H1 (cell line): ENCODE measurements around the gene SLC38A1. TPM values are rescaled to one million over a fixed set of nuclear protein-coding genes. Genes with fewer than 3 reads are reported as not detected.

ENCODE experiments used
- CTCF ChIA-PET: fragments of 300-600 bp; sonication (Branson Sonifier 250); formaldehyde crosslinking; loops from one replicate; lab custom pipeline; 2021; ENCODE audit not compliant: partially characterized antibody; lab: Charles Lee
- POLR2A ChIA-PET: fragments of 300-600 bp; sonication (Branson Sonifier 250); formaldehyde crosslinking; loops from one replicate; lab custom pipeline; 2021; ENCODE audit warnings: inconsistent platforms; ENCODE audit not compliant: partially characterized antibody; lab: Charles Lee
- DNase-seq, 2 experiments: peaks; one replicate each; pipeline versions ENCODE4 v3.0.0 to v3.0.0-alpha.2; 2010 to 2022; ENCODE audit warnings: low spot score in 2 of 2, low read depth in 1 of 2, mixed read lengths in 1 of 2
- FAIRE-seq: peaks from 2 replicates; lab custom pipeline; 2011; peaks lifted over from hg19 to GRCh38; lab: Jason Lieb, UNC
- H2AFZ ChIP-seq: 2 replicates; pipeline ENCODE4 v1.8.1; 2012; ENCODE audit warnings: low read length, inconsistent platforms
- H2AK5ac ChIP-seq: 2 replicates; pipeline ENCODE4 v1.6.1; 2013; ENCODE audit warnings: low read depth, low read length
- H2BK120ac ChIP-seq: replicated peaks from 2 replicates; pipeline ENCODE3; 2013; ENCODE audit warnings: low read depth, low read length, inconsistent platforms
- H2BK12ac ChIP-seq: 2 replicates; pipeline ENCODE4 v1.6.1; 2013; ENCODE audit warnings: low read depth, low read length
- H2BK15ac ChIP-seq: 2 replicates; pipeline ENCODE4 v1.6.1; 2013; ENCODE audit warnings: low read length
- H2BK20ac ChIP-seq: 2 replicates; pipeline ENCODE4 v1.6.1; 2013; ENCODE audit warnings: low read length
- H2BK5ac ChIP-seq: 2 replicates; pipeline ENCODE4 v1.6.1; 2013; ENCODE audit warnings: low read depth, low read length
- H3K14ac ChIP-seq: 2 replicates; pipeline ENCODE4 v1.6.1; 2013; ENCODE audit warnings: inconsistent platforms; ENCODE audit not compliant: insufficient read length
- H3K18ac ChIP-seq: 2 replicates; pipeline ENCODE4 v1.6.1; 2013; ENCODE audit warnings: low read length; ENCODE audit errors: extremely low read depth
- H3K23ac ChIP-seq: 2 replicates; pipeline ENCODE4 v1.6.1; 2013; ENCODE audit warnings: inconsistent platforms; ENCODE audit not compliant: insufficient read length
- H3K23me2 ChIP-seq: 2 replicates; pipeline ENCODE4 v1.6.1; 2013; ENCODE audit warnings: low read depth, low read length
- H3K27ac ChIP-seq: 2 replicates; pipeline ENCODE4 v1.6.1; 2011; ENCODE audit warnings: low read depth, low read length, inconsistent platforms
- H3K27me3 ChIP-seq, 4 experiments: replicated peaks in 1 of 4; 1 replicate in 1 of 4; 2 replicates in 3 of 4; pipeline versions ENCODE4 v1.6.1 to v1.8.1; 2011 to 2013; ENCODE audit warnings: low read length in 3 of 4, mild to moderate bottlenecking in 3 of 4, inconsistent platforms in 2 of 4, mixed read lengths in 2 of 4, moderate library complexity in 1 of 4; ENCODE audit not compliant: control insufficient read depth in 3 of 4, insufficient read depth in 3 of 4; ENCODE audit errors: extremely low read depth in 1 of 4
- H3K36me3 ChIP-seq, 4 experiments: 2 replicates each; pipeline versions ENCODE4 v1.6.1 to v1.8.1; 2011 to 2013; ENCODE audit warnings: mild to moderate bottlenecking in 4 of 4, low read length in 3 of 4, moderate library complexity in 2 of 4, control low read depth in 1 of 4, inconsistent platforms in 1 of 4; ENCODE audit not compliant: insufficient read depth in 4 of 4, control insufficient read depth in 2 of 4
- H3K4ac ChIP-seq: replicated peaks from 2 replicates; pipeline ENCODE3; 2013; ENCODE audit warnings: low read length, low read depth, mixed read lengths, inconsistent platforms; ENCODE audit not compliant: insufficient read length
- H3K4me1 ChIP-seq, 4 experiments: replicated peaks in 1 of 4; 1 replicate in 1 of 4; 2 replicates in 3 of 4; pipeline versions ENCODE4 v1.6.1 to v1.8.1; 2011 to 2013; ENCODE audit warnings: low read length in 3 of 4, inconsistent platforms in 2 of 4, mixed read lengths in 1 of 4; ENCODE audit not compliant: insufficient read depth in 4 of 4, control insufficient read depth in 3 of 4
- H3K4me2 ChIP-seq, 2 experiments: 2 replicates each; pipeline versions ENCODE4 v1.6.1 to v1.8.1; 2011 to 2013; ENCODE audit warnings: low read depth in 2 of 2, low read length in 2 of 2, control low read depth in 1 of 2, inconsistent platforms in 1 of 2, mild to moderate bottlenecking in 1 of 2; ENCODE audit not compliant: insufficient read depth in 1 of 2
- H3K4me3 ChIP-seq, 4 experiments: fragments of 200-600, 300-600 bp in 1 of 4; sonication (generic), shearing (Covaris generic), sonication (Bioruptor Twin) in 1 of 4; 2 replicates each; pipeline versions ENCODE4 v1.5.1 to v1.8.1; 2011 to 2016; ENCODE audit warnings: low read length in 4 of 4, low read depth in 3 of 4, control low read depth in 2 of 4, inconsistent platforms in 2 of 4, mild to moderate bottlenecking in 2 of 4, mixed read lengths in 1 of 4, moderate library complexity in 1 of 4; ENCODE audit not compliant: insufficient read depth in 2 of 4; ENCODE audit errors: extremely low read depth in 1 of 4
- H3K56ac ChIP-seq: replicated peaks from 2 replicates; pipeline ENCODE3; 2013; ENCODE audit warnings: low read depth, mild to moderate bottlenecking, mixed read lengths, low read length, inconsistent platforms; ENCODE audit not compliant: insufficient read length
- H3K79me1 ChIP-seq: 2 replicates; pipeline ENCODE4 v1.6.1; 2013; ENCODE audit warnings: low read depth, low read length, control low read depth
- H3K79me2 ChIP-seq, 2 experiments: 2 replicates each; pipeline versions ENCODE4 v1.6.1 to v1.8.1; 2012 to 2013; ENCODE audit warnings: low read length in 2 of 2, mild to moderate bottlenecking in 2 of 2, inconsistent platforms in 1 of 2; ENCODE audit not compliant: insufficient read depth in 2 of 2, control insufficient read depth in 1 of 2
- H3K9ac ChIP-seq, 4 experiments: replicated peaks in 1 of 4; 1 replicate in 1 of 4; 2 replicates in 3 of 4; pipeline versions ENCODE4 v1.6.1 to v1.8.1; 2011 to 2013; ENCODE audit warnings: low read depth in 3 of 4, low read length in 3 of 4, control low read depth in 2 of 4, mild to moderate bottlenecking in 2 of 4, moderate library complexity in 2 of 4, inconsistent platforms in 1 of 4; ENCODE audit errors: extremely low read depth in 1 of 4
- H3K9me3 ChIP-seq, 2 experiments: 2 replicates each; pipeline versions ENCODE4 v1.6.1 to v1.8.1; 2012 to 2013; ENCODE audit warnings: mild to moderate bottlenecking in 2 of 2, moderate library complexity in 2 of 2, control low read depth in 1 of 2, inconsistent platforms in 1 of 2, low read depth in 1 of 2, low read length in 1 of 2, mixed read lengths in 1 of 2; ENCODE audit not compliant: insufficient read depth in 2 of 2
- H4K20me1 ChIP-seq, 2 experiments: replicated peaks in 1 of 2; 2 replicates each; pipeline versions ENCODE3 to v1.8.1; 2011 to 2013; ENCODE audit warnings: inconsistent platforms in 2 of 2, low read length in 2 of 2, mild to moderate bottlenecking in 1 of 2; ENCODE audit not compliant: insufficient read depth in 2 of 2, control insufficient read depth in 1 of 2
- H4K5ac ChIP-seq: 2 replicates; pipeline ENCODE4 v1.6.1; 2013; ENCODE audit warnings: low read length, low read depth, mixed read lengths, inconsistent platforms; ENCODE audit not compliant: insufficient read length
- H4K8ac ChIP-seq: 2 replicates; pipeline ENCODE4 v1.8.0; 2013; ENCODE audit warnings: mild to moderate bottlenecking, moderate library complexity, low read length, inconsistent platforms; ENCODE audit not compliant: insufficient read depth; ENCODE audit errors: extremely low read depth
- H4K91ac ChIP-seq: replicated peaks from 2 replicates; pipeline ENCODE3; 2013; ENCODE audit warnings: low read length, mixed read lengths, inconsistent platforms; ENCODE audit not compliant: insufficient read length
- BACH1 ChIP-seq: IDR thresholded peaks from 2 replicates; pipeline ENCODE4 v1.6.1; 2012; ENCODE audit warnings: low read length, improper control_type of control experiment
- CBX5 ChIP-seq: fragments of 300-800, 300-1000 bp; sonication (generic); IDR thresholded peaks from 2 replicates; pipeline ENCODE4 v1.7.1; 2016; ENCODE audit warnings: antibody characterized with exemption, low read length, low read depth
- CEBPB ChIP-seq: IDR thresholded peaks from 2 replicates; pipeline ENCODE4 v1.6.1; 2012; ENCODE audit warnings: low read depth, low read length
- EP300 ChIP-seq, 2 experiments: IDR thresholded peaks; 1 replicate in 1 of 2; 2 replicates in 1 of 2; pipeline ENCODE4 v1.6.1; 2011 to 2012; ENCODE audit warnings: low read depth in 2 of 2, low read length in 2 of 2, mild to moderate bottlenecking in 2 of 2, borderline replicate concordance in 1 of 2, inconsistent platforms in 1 of 2, moderate library complexity in 1 of 2
- FOSL1 ChIP-seq: IDR thresholded peaks from 2 replicates; pipeline ENCODE4 v1.6.1; 2011; ENCODE audit warnings: mild to moderate bottlenecking, low read depth, low read length, moderate library complexity; ENCODE audit not compliant: insufficient read depth
- GABPA ChIP-seq: IDR thresholded peaks from 2 replicates; pipeline ENCODE4 v1.6.1; 2011; ENCODE audit warnings: mild to moderate bottlenecking, low read length, moderate library complexity, borderline replicate concordance; ENCODE audit not compliant: insufficient read depth
- MAFK ChIP-seq: IDR thresholded peaks from 2 replicates; pipeline ENCODE4 v1.6.1; 2012; ENCODE audit warnings: low read depth, mild to moderate bottlenecking, improper control_type of control experiment, low read length
- SIX5 ChIP-seq: IDR thresholded peaks from 2 replicates; pipeline ENCODE4 v1.6.1; 2011; ENCODE audit warnings: mild to moderate bottlenecking, low read depth, low read length
- SP1 ChIP-seq: IDR thresholded peaks from 2 replicates; pipeline ENCODE4 v1.6.1; 2011; ENCODE audit warnings: low read depth, low read length
- polyA plus RNA-seq, 7 experiments: library from polyadenylated mRNA; depleted of rRNA in 3 of 7; stranded (reverse) in 5 of 7; unstranded in 2 of 7; fragments of >200 nt in 5 of 7; fragments of 200-250 nt in 2 of 7; gene quantifications; 1 replicate in 5 of 7; 2 replicates in 1 of 7; 4 replicates in 1 of 7; pipeline versions ENCODE4 v1.2.1 to v1.2.3, GENCODE V29; 2011 to 2013; ENCODE audit warnings: missing spikeins in 2 of 7, mixed read lengths in 2 of 7
- total RNA-seq: library from RNA; stranded (reverse); fragmentation: NEBNext Ultra II Directional; extraction: Animal tissue kit (Norgen Biotek cat#: 25700); gene quantifications from 2 replicates; pipeline ENCODE4 v1.2.1, GENCODE V29; 2021
- TF ChIP-seq, protein P1 (sequence below): IDR thresholded peaks from 2 replicates; pipeline ENCODE4 v1.6.1; 2011; ENCODE audit warnings: low read depth, mild to moderate bottlenecking, low read length; ENCODE audit not compliant: insufficient read depth

The SLC38A1 gene
- total and polyA plus RNA-seq, 2 of the 8 experiments (the other 6 are each of a cell fraction or from before 2014, with no cell fraction given) = 83.4 to 242 TPM

DNA sequence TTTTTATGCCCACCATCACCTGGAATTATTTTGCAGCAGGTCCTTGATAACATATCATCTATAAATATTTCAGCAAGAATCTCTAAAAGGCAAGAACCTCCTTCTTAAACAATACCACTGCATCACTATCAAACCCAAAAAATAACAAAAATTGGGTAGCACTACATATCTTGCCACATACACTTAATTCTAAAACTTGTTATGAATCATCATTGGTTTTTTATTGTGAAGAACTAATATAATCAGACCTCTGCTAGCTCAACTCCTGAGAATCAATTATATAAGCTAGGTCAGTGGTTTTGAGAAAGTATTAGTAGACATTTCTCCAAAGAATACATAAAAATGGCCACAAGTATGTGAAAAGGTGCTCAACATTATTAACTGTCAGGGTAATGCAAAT lies 23.8 kb downstream of the SLC38A1 start:
- Histone ChIP-seq H3K4me1 (no peaks in the 10 kb centered on the region; a peak in 1 of 7 replicates), H3K27me3 (no peaks in the 10 kb centered on the region), H3K27ac (no peak overlapping the region), H3K14ac (no peak overlapping the region)
- POLR2A ChIA-PET = interaction anchor here (1.3 to 7.0 kb wide), 5 partner anchors 11 to 25 kb away, joined by 4 to 57 read pairs (median 36); partner anchors contain the start of gene SLC38A1
- TF ChIP-seq, protein P1, sequence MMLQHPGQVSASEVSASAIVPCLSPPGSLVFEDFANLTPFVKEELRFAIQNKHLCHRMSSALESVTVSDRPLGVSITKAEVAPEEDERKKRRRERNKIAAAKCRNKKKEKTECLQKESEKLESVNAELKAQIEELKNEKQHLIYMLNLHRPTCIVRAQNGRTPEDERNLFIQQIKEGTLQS = no peak
- no peak for TF ChIP-seq FOSL1
- TF ChIP-seq CEBPB = no peak
- TF ChIP-seq CBX5 = no peak
- TF ChIP-seq EP300 (IDR thresholded peaks at IDR 0.05; ENCODE audit: borderline replicate concordance in 1 of 2, low read depth in 2 of 2, low read length in 2 of 2) = no peak
- TF ChIP-seq MAFK = no peak
- TF ChIP-seq SIX5 = no peak
- TF ChIP-seq BACH1 = no peak
- TF ChIP-seq GABPA = no peak
- no peak for TF ChIP-seq SP1
- TF ChIP-seq, all 59 proteins: peak for 0
- Histone ChIP-seq H3K56ac (no peak overlapping the region), H3K4ac (no peak overlapping the region), H3K9ac (no peak overlapping the region), H3K36me3 (peaks cover 0 to 40% (median 24%) of the 10 kb centered on the region in 4 experiments; a peak in 6 of 8 replicates), H2BK20ac (no peak overlapping the region), H2BK5ac (no peak overlapping the region), H3K18ac (no peak overlapping the region), H2AK5ac (no peak overlapping the region), H2BK12ac (no peak overlapping the region), H3K79me1 (peaks cover 5% of the 10 kb centered on the region), H3K9me3 (no peaks in the 10 kb centered on the region), H4K91ac (no peak overlapping the region), H3K23me2 (no peaks in the 10 kb centered on the region; the same call in 1 of the 2 replicates), H2AFZ (no peak overlapping the region), H3K4me2 (no peak overlapping the region), H3K4me3 (no peak overlapping the region), H2BK15ac (no peak overlapping the region), H4K5ac (no peak overlapping the region), H3K79me2 (peaks cover 36 to 98% of the 10 kb centered on the region in 2 experiments), H2BK120ac (no peak overlapping the region), H3K23ac (no peak overlapping the region), H4K20me1 (peaks cover 5 to 25% of the 10 kb centered on the region in 2 experiments), H4K8ac (no peak overlapping the region)
- FAIRE-seq = no peak
- CTCF ChIA-PET = interaction anchor here (2.4 kb wide), 1 partner anchor 19 kb away, joined by 8 read pairs; no protein-coding TSS in a partner anchor
- DNase-seq = no peak
